ENCODE measurements around the gene GAGE12G. TPM values are rescaled to one million over a fixed set of nuclear protein-coding genes. Genes with fewer than 3 reads are reported as not detected.

Gene GAGE12G
- polyA plus RNA-seq, 1 experiment = not detected

- Histone ChIP-seq H3K36me3 (ENCODE audit: control insufficient read depth, insufficient read depth, low read length) (no peaks in the 10 kb centered on the region), H3K27me3 (ENCODE audit: control insufficient read depth, insufficient read depth, low read length) (no peaks in the 10 kb centered on the region), H3K4me3 (ENCODE audit: low read depth, low read length) (no peak overlapping the region)
- no peak for TF ChIP-seq CTCF (IDR thresholded peaks at IDR 0.05; ENCODE audit: insufficient read depth, low read depth, low read length)
- DNase-seq (ENCODE audit: low read depth) = no peak
- ChIA-PET CTCF (no interaction called here), POLR2A (no interaction called here)
Measured at GRCh38 chrX:49610718-49611310, 40.6 kb downstream of the GAGE12G start.

- Histone ChIP-seq H3K4me3 (ENCODE audit: low read depth, low read length) (no peak overlapping the region), H3K27me3 (ENCODE audit: control insufficient read depth, insufficient read depth, low read length) (no peaks in the 10 kb centered on the region), H3K36me3 (ENCODE audit: control insufficient read depth, insufficient read depth, low read length) (no peaks in the 10 kb centered on the region)
- TF ChIP-seq CTCF (IDR thresholded peaks at IDR 0.05; ENCODE audit: insufficient read depth, low read depth, low read length) = no peak
- ChIA-PET POLR2A (no interaction called here), CTCF (no interaction called here)
- no peak for DNase-seq (ENCODE audit: low read depth)
Measured at GRCh38 chrX:49618574-49618973, 48.4 kb downstream of the GAGE12G start.

Small RNAs within 50 kb of the gene (small RNA-seq; reads per million reads assigned to genes)
- gene GAGE12B (ENCODE audit: insufficient read length, low read depth, low replicate concordance) = not detected

Other genes starting within 250 kb of the GAGE12G start
- gene GAGE12J, start 248.4 kb upstream of the GAGE12G start, polyA plus RNA-seq (2011; rRNA removed) = not detected in 2 replicates
- gene GAGE13, start 238.8 kb upstream of the GAGE12G start, polyA plus RNA-seq (2011; rRNA removed) = not detected in 2 replicates
- gene GAGE12C, start 38.2 kb upstream of the GAGE12G start, polyA plus RNA-seq (2011; rRNA removed) = not detected in 2 replicates
- not detected in 2 replicates for gene GAGE12D, start 28.7 kb upstream of the GAGE12G start, polyA plus RNA-seq (2011; rRNA removed)
- not detected in 2 replicates for gene GAGE12E, start 19.1 kb upstream of the GAGE12G start, polyA plus RNA-seq (2011; rRNA removed)
- not detected in 2 replicates for gene GAGE12F, start 9.6 kb upstream of the GAGE12G start, polyA plus RNA-seq (2011; rRNA removed)
- not detected in 2 replicates for gene GAGE12H, start 9.5 kb downstream of the GAGE12G start, polyA plus RNA-seq (2011; rRNA removed)
- gene GAGE2A, start 19.1 kb downstream of the GAGE12G start, polyA plus RNA-seq (2011; rRNA removed) = not detected in 2 replicates
- gene GAGE1, start 28.6 kb downstream of the GAGE12G start, polyA plus RNA-seq (2011; rRNA removed) = not detected in 2 replicates
- gene PAGE1, start 125.6 kb downstream of the GAGE12G start, polyA plus RNA-seq (2011; rRNA removed) = not detected in 2 replicates